Measurements from ENCODE around the gene KIRREL3. TPM values are rescaled to one million over a fixed set of nuclear protein-coding genes. Genes with fewer than 3 reads are reported as not detected.
A peak's percentile ranks its signal among the peaks of the same experiment; 100 is the strongest.

The KIRREL3 gene
- polyA plus RNA-seq, 1 donor (not counting 4 experiments of a cell fraction or from before 2014, with no cell fraction given): 0.04 TPM

DNA sequence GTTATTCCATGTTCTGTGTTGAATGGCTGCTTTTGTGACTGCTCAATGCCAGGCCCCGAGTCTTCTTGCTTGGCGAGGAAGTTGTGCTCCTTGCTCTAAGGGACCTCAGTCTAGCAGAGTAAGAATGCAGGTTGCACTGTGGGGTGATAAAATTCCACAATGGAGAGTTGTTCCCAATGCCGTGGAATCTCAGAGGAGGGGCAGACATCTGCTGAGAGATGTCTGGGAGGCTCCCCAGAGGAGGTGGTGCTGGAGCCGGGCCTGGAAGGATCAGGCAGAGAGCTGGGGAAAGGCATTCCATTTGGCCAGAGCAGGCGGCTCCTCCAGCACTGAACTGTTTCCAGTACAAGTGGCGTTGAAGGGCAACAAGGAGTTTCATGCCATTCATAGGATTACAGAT lies 589.9 kb downstream of the KIRREL3 start:
- Histone ChIP-seq H3K4me2 (ENCODE audit: control insufficient read depth, extremely low read depth, insufficient read depth, low read depth, low read length) (no peak overlapping the region), H3K27ac (ENCODE audit: control insufficient read depth, insufficient read depth, low read length) (no peak overlapping the region), H3K4me1 (ENCODE audit: control insufficient read depth, extremely low read depth, insufficient read depth, low read length) (peaks cover 1% of the 10 kb centered on the region), H3K79me2 (ENCODE audit: control insufficient read depth, insufficient read depth, low read length) (no peaks in the 10 kb centered on the region), H3K9me1 (ENCODE audit: control insufficient read depth, extremely low read depth, insufficient read depth, low read length) (no peaks in the 10 kb centered on the region), H3K4me3 (ENCODE audit: control insufficient read depth in 2 of 3, extremely low read depth in 1 of 3, insufficient read depth in 2 of 3, low read depth in 1 of 3, low read length in 3 of 3) (no peak overlapping the region), H3K9me3 (ENCODE audit: control insufficient read depth, low read depth, low read length) (no peaks in the 10 kb centered on the region), H3K27me3 (ENCODE audit: control insufficient read depth, extremely low read depth, insufficient read depth, low read length) (no peaks in the 10 kb centered on the region), H2AFZ (ENCODE audit: control insufficient read depth, low read length) (no peak overlapping the region), H3K9ac (ENCODE audit: control insufficient read depth, extremely low read depth, insufficient read depth, low read length) (no peak overlapping the region), H4K20me1 (ENCODE audit: control insufficient read depth, extremely low read depth, insufficient read depth, low read length) (no peaks in the 10 kb centered on the region), H3K36me3 (ENCODE audit: control insufficient read depth in 2 of 2, extremely low read depth in 1 of 2, insufficient read depth in 2 of 2, low read length in 2 of 2) (peaks cover 11 to 22% of the 10 kb centered on the region in 2 experiments)
- TF ChIP-seq, protein P1, sequence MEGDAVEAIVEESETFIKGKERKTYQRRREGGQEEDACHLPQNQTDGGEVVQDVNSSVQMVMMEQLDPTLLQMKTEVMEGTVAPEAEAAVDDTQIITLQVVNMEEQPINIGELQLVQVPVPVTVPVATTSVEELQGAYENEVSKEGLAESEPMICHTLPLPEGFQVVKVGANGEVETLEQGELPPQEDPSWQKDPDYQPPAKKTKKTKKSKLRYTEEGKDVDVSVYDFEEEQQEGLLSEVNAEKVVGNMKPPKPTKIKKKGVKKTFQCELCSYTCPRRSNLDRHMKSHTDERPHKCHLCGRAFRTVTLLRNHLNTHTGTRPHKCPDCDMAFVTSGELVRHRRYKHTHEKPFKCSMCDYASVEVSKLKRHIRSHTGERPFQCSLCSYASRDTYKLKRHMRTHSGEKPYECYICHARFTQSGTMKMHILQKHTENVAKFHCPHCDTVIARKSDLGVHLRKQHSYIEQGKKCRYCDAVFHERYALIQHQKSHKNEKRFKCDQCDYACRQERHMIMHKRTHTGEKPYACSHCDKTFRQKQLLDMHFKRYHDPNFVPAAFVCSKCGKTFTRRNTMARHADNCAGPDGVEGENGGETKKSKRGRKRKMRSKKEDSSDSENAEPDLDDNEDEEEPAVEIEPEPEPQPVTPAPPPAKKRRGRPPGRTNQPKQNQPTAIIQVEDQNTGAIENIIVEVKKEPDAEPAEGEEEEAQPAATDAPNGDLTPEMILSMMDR (optimal IDR thresholded peaks at IDR 0.05 in 1 of 3, IDR thresholded peaks at IDR 0.05 in 1 of 3, conservative IDR thresholded peaks at IDR 0.05 in 1 of 3; ENCODE audit: extremely low read depth in 1 of 3, insufficient read depth in 2 of 3, low read length in 3 of 3): no peak
- TF ChIP-seq EZH2 (IDR thresholded peaks at IDR 0.05; ENCODE audit: low read length): no peak
- dilution Hi-C loops (cut with MboI; ENCODE audit: extremely low pct_ligation_motif_present, low sequenced_read_pairs): no loop called here
- DNase-seq (ENCODE audit: low read depth, low spot score) (no peak), FAIRE-seq (no peak)

DNA sequence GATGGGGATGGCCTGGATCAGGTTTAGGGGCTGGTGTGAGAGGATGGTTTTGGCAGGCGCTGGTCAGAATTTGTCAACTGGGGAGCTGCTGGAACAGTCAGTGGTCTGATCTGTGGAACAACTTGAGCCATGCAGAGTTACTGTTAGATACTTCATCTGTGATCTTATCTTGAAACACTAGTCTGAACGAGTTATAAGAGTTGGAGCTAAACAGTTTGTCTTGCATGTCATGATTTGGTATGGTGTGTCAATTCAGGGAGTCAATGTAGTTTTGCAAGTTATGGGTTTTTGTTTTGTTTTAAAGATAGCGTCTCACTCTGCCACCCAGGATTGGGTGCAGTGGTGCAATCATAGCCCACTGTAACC lies 591.0 kb downstream of the KIRREL3 start:
- no peak for TF ChIP-seq EZH2 (IDR thresholded peaks at IDR 0.05; ENCODE audit: low read length)
- TF ChIP-seq, protein P1 (optimal IDR thresholded peaks at IDR 0.05 in 1 of 3, IDR thresholded peaks at IDR 0.05 in 1 of 3, conservative IDR thresholded peaks at IDR 0.05 in 1 of 3; ENCODE audit: extremely low read depth in 1 of 3, insufficient read depth in 2 of 3, low read length in 3 of 3): no peak
- Histone ChIP-seq H4K20me1 (ENCODE audit: control insufficient read depth, extremely low read depth, insufficient read depth, low read length) (no peaks in the 10 kb centered on the region), H3K27ac (ENCODE audit: control insufficient read depth, insufficient read depth, low read length) (no peak overlapping the region), H3K4me3 (ENCODE audit: control insufficient read depth in 2 of 3, extremely low read depth in 1 of 3, insufficient read depth in 2 of 3, low read depth in 1 of 3, low read length in 3 of 3) (no peak overlapping the region), H3K27me3 (ENCODE audit: control insufficient read depth, extremely low read depth, insufficient read depth, low read length) (no peaks in the 10 kb centered on the region), H2AFZ (ENCODE audit: control insufficient read depth, low read length) (no peak overlapping the region), H3K79me2 (ENCODE audit: control insufficient read depth, insufficient read depth, low read length) (no peaks in the 10 kb centered on the region), H3K4me2 (ENCODE audit: control insufficient read depth, extremely low read depth, insufficient read depth, low read depth, low read length) (no peak overlapping the region), H3K36me3 (ENCODE audit: control insufficient read depth in 2 of 2, extremely low read depth in 1 of 2, insufficient read depth in 2 of 2, low read length in 2 of 2) (peaks cover 11 to 22% of the 10 kb centered on the region in 2 experiments), H3K9me3 (ENCODE audit: control insufficient read depth, low read depth, low read length) (no peaks in the 10 kb centered on the region), H3K4me1 (ENCODE audit: control insufficient read depth, extremely low read depth, insufficient read depth, low read length) (peaks cover 12% of the 10 kb centered on the region), H3K9me1 (ENCODE audit: control insufficient read depth, extremely low read depth, insufficient read depth, low read length) (no peaks in the 10 kb centered on the region), H3K9ac (ENCODE audit: control insufficient read depth, extremely low read depth, insufficient read depth, low read length) (no peak overlapping the region)
- no peak for DNase-seq (ENCODE audit: low read depth, low spot score)
- dilution Hi-C loops (cut with MboI; ENCODE audit: extremely low pct_ligation_motif_present, low sequenced_read_pairs): no loop called here
- FAIRE-seq: peak; percentile 84
